HCT116 (cell line): ENCODE measurements around the gene CERK. TPM values are rescaled to one million over a fixed set of nuclear protein-coding genes. Genes with fewer than 3 reads are reported as not detected.

Experiments used
- ATAC-seq: fragments of 200-7000 bp; cut with Tn5 transposase; 2 replicates; pipeline ENCODE4 v1.9.1; 2020; ENCODE audit warnings: mild to moderate bottlenecking, moderate library complexity
- BruUV-seq: library from RNA; stranded (reverse); fragments of 400-500 nt; replicated peaks from 2 replicates; lab custom pipeline; 2021; lab: Mats Ljungman, UMichigan
- CTCF ChIA-PET: fragments of 300-600 bp; sonication (Branson Sonifier 250); formaldehyde crosslinking; loops from one replicate; lab custom pipeline; 2021; ENCODE audit warnings: antibody characterized with exemption; lab: Charles Lee
- POLR2A ChIA-PET: fragments of 300-600, 350-600 bp; sonication (Branson Sonifier 250); formaldehyde crosslinking; loops from one replicate; lab custom pipeline; 2021; ENCODE audit warnings: antibody characterized with exemption; lab: Charles Lee
- RAD21 ChIA-PET, 2 experiments: fragments of 300-600 bp; sonication (Branson Sonifier 250); formaldehyde crosslinking; loops; one replicate each; lab custom pipeline; 2023; ENCODE audit warnings: low total read pairs in 2 of 2; ENCODE audit not compliant: uncharacterized antibody in 2 of 2, unreplicated experiment in 2 of 2, low non-redundant PET in 1 of 2; lab: Charles Lee
- DNase-seq: peaks from one replicate; pipeline ENCODE4 v3.0.0-alpha.2; 2010; ENCODE audit warnings: low read depth, low spot score
- H2AFZ ChIP-seq: fragments of 200-600 bp; shearing (Covaris generic), sonication (generic); 2 replicates; pipeline ENCODE4 v1.6.1; 2017; ENCODE audit warnings: low read depth, mixed run types, mixed read lengths, antibody characterized with exemption, low read length; ENCODE audit not compliant: poor library complexity, severe bottlenecking
- H3K27ac ChIP-seq: 2 replicates; pipeline ENCODE4 v1.5.1; 2012; ENCODE audit warnings: low read depth, low read length
- H3K27me3 ChIP-seq: fragments of 200-600 bp; sonication (generic); 2 replicates; pipeline ENCODE4 v1.6.1; 2016; ENCODE audit warnings: mixed run types, low read length, mixed read lengths; ENCODE audit not compliant: insufficient read depth
- H3K36me3 ChIP-seq, 2 experiments: fragments of 200-500 bp in 1 of 2; fragments of 200-600 bp in 1 of 2; sonication (Bioruptor generic) in 1 of 2; sonication (generic) in 1 of 2; 2 replicates each; pipeline versions ENCODE4 v1.5.1 to v1.6.1; 2014 to 2016; ENCODE audit warnings: low read length in 2 of 2, inconsistent platforms in 1 of 2, mixed read lengths in 1 of 2, mixed run types in 1 of 2; ENCODE audit not compliant: insufficient read depth in 2 of 2, control insufficient read depth in 1 of 2
- H3K4me1 ChIP-seq, 2 experiments: fragments of 200-600 bp in 1 of 2; sonication (generic) in 1 of 2; 2 replicates each; pipeline versions ENCODE4 v1.5.1 to v1.6.1; 2012 to 2017; ENCODE audit warnings: low read length in 2 of 2, inconsistent platforms in 1 of 2, mild to moderate bottlenecking in 1 of 2, mixed read lengths in 1 of 2, mixed run types in 1 of 2, moderate library complexity in 1 of 2; ENCODE audit not compliant: insufficient read depth in 2 of 2, control insufficient read depth in 1 of 2
- H3K4me2 ChIP-seq: fragments of 200-600 bp; sonication (generic); 2 replicates; pipeline ENCODE4 v1.6.1; 2017; ENCODE audit warnings: mixed run types, low read length, mixed read lengths
- H3K4me3 ChIP-seq, 2 experiments: fragments of 200-600 bp in 1 of 2; sonication (generic) in 1 of 2; replicated peaks in 1 of 2; 2 replicates each; pipeline ENCODE4 v1.5.1; 2011 to 2016; ENCODE audit warnings: low read length in 2 of 2, control low read depth in 1 of 2, low read depth in 1 of 2, mild to moderate bottlenecking in 1 of 2, mixed read lengths in 1 of 2, mixed run types in 1 of 2
- H3K79me2 ChIP-seq: fragments of 200-600 bp; sonication (generic); 2 replicates; pipeline ENCODE4 v1.6.1; 2017; ENCODE audit warnings: mild to moderate bottlenecking, mixed run types, low read length, moderate library complexity, mixed read lengths; ENCODE audit not compliant: insufficient read depth
- H3K9ac ChIP-seq: fragments of 200-600 bp; sonication (generic); 2 replicates; pipeline ENCODE4 v1.6.1; 2016; ENCODE audit warnings: low read length, mixed read lengths
- H3K9me2 ChIP-seq: fragments of 200-600 bp; sonication (generic), shearing (Covaris generic); 2 replicates; pipeline ENCODE4 v1.6.1; 2017; ENCODE audit warnings: mixed run types, mild to moderate bottlenecking, moderate library complexity; ENCODE audit not compliant: insufficient read depth
- H3K9me3 ChIP-seq, 2 experiments: fragments of 200-500 bp in 1 of 2; fragments of 200-600 bp in 1 of 2; sonication (Bioruptor generic) in 1 of 2; sonication (generic) in 1 of 2; 2 replicates each; pipeline ENCODE4 v1.6.1; 2014 to 2017; ENCODE audit warnings: low read length in 2 of 2, mixed read lengths in 2 of 2, inconsistent platforms in 1 of 2, low read depth in 1 of 2, mild to moderate bottlenecking in 1 of 2, mixed run types in 1 of 2, moderate library complexity in 1 of 2; ENCODE audit not compliant: control insufficient read depth in 1 of 2, insufficient read depth in 1 of 2
- H4K20me1 ChIP-seq: fragments of 200-600 bp; sonication (generic), shearing (Covaris generic); 2 replicates; pipeline ENCODE4 v1.6.1; 2017; ENCODE audit warnings: mixed run types, mild to moderate bottlenecking, moderate library complexity; ENCODE audit not compliant: insufficient read depth
- ATF3 ChIP-seq: IDR thresholded peaks from 2 replicates; pipeline ENCODE4 v1.6.1; 2012
- CTCF ChIP-seq, 3 experiments: fragments of 200-600 bp in 1 of 3; sonication (generic) in 1 of 3; IDR thresholded peaks in 2 of 3; conservative IDR thresholded peaks in 1 of 3; 2 replicates each; pipeline ENCODE4 v1.5.1; 2012 to 2017; ENCODE audit warnings: low read depth in 2 of 3, low read length in 2 of 3, antibody characterized with exemption in 1 of 3, borderline replicate concordance in 1 of 3, control low read depth in 1 of 3, mild to moderate bottlenecking in 1 of 3, mixed read lengths in 1 of 3, mixed run types in 1 of 3, moderate library complexity in 1 of 3; ENCODE audit not compliant: insufficient read depth in 1 of 3
- EGR1 ChIP-seq: IDR thresholded peaks from 2 replicates; pipeline ENCODE4 v1.6.1; 2012; ENCODE audit warnings: low read depth
- ELF1 ChIP-seq: IDR thresholded peaks from 2 replicates; pipeline ENCODE4 v1.6.1; 2012; ENCODE audit warnings: low read depth, borderline replicate concordance
- EZH2 ChIP-seq: fragments of 200-600 bp; sonication (generic); IDR thresholded peaks from 2 replicates; pipeline ENCODE4 v1.6.1; 2017; ENCODE audit warnings: antibody characterized with exemption, mixed run types
- EZH2phosphoT487 ChIP-seq: fragments of 200-600 bp; IDR thresholded peaks from 2 replicates; pipeline ENCODE4 v1.6.1; 2018; ENCODE audit warnings: antibody characterized with exemption, borderline replicate concordance
- JUND ChIP-seq: IDR thresholded peaks from 2 replicates; pipeline ENCODE4 v1.6.1; 2012
- POLR2A ChIP-seq: IDR thresholded peaks from 2 replicates; pipeline ENCODE4 v1.7.0; 2011; ENCODE audit warnings: borderline replicate concordance; ENCODE audit not compliant: insufficient read depth, insufficient read length; ENCODE audit errors: extremely low read depth
- POLR2AphosphoS5 ChIP-seq: IDR thresholded peaks from 2 replicates; pipeline ENCODE4 v1.6.1; 2011; ENCODE audit warnings: mild to moderate bottlenecking, low read depth, low read length, moderate library complexity
- RAD21 ChIP-seq: IDR thresholded peaks from 2 replicates; pipeline ENCODE4 v1.6.1; 2012; ENCODE audit warnings: low read depth, mild to moderate bottlenecking
- SRF ChIP-seq: IDR thresholded peaks from 2 replicates; pipeline ENCODE4 v1.6.1; 2012; ENCODE audit warnings: low read depth
- ZFX ChIP-seq: fragments of 450-650 bp; IDR thresholded peaks from 2 replicates; pipeline ENCODE4 v1.6.1; 2017
- ZNF274 ChIP-seq: fragments of 200-500 bp; sonication (Bioruptor generic); IDR thresholded peaks from 2 replicates; pipeline ENCODE4 v1.6.1; 2014; ENCODE audit warnings: mild to moderate bottlenecking, low read depth, low read length, inconsistent platforms
- intact Hi-C: fragments of 100-400 bp; cut with micrococcal nuclease; formaldehyde crosslinking; loops from 2 replicates; pipeline ENCODE4 v1.10.0; 2022
- total RNA-seq: library from RNA; stranded (reverse); gene quantifications from one replicate; pipeline ENCODE4 v1.2.1, GENCODE V29; 2021; ENCODE audit not compliant: unreplicated experiment
- TF ChIP-seq, protein P1 (sequence below): IDR thresholded peaks from 2 replicates; pipeline ENCODE4 v1.6.1; 2012; ENCODE audit warnings: low read depth

CERK gene
- total RNA-seq, 1 experiment from 2014 or later = 35.0 TPM

GRCh38 chr22:46766611-46767010, 28.6 kb upstream of the CERK start:
- intact Hi-C loops = no loop called here
- no TSS peak for BruUV-seq
- Histone ChIP-seq H3K4me2 (no peak overlapping the region), H3K27ac (no peak overlapping the region), H3K9me3 (no peaks in the 10 kb centered on the region), H3K9ac (no peak overlapping the region), H4K20me1 (no peaks in the 10 kb centered on the region), H3K4me3 (no peak overlapping the region), H2AFZ (no peak overlapping the region), H3K9me2 (no peaks in the 10 kb centered on the region), H3K36me3 (no peaks in the 10 kb centered on the region; a peak in 1 of 4 replicates), H3K79me2 (peaks cover 71% of the 10 kb centered on the region), H3K4me1 (peaks cover 7 to 16% of the 10 kb centered on the region in 2 experiments), H3K27me3 (no peaks in the 10 kb centered on the region)
- DNase-seq = no peak
- ChIA-PET POLR2A (no interaction called here), CTCF (no interaction called here), RAD21 (no interaction called here)
- TF ChIP-seq JUND (no peak), POLR2AphosphoS5 (no peak), ATF3 (no peak), ZFX (no peak), ELF1 (no peak), EZH2phosphoT487 (no peak), EGR1 (no peak), EZH2 (no peak), CTCF (IDR thresholded peaks at IDR 0.05 in 2 of 3, conservative IDR thresholded peaks at IDR 0.05 in 1 of 3; ENCODE audit: borderline replicate concordance in 1 of 3, insufficient read depth in 1 of 3, low read depth in 2 of 3, low read length in 2 of 3) (no peak), POLR2A (no peak), SRF (no peak), ZNF274 (no peak), RAD21 (no peak)
- TF ChIP-seq, protein P1, sequence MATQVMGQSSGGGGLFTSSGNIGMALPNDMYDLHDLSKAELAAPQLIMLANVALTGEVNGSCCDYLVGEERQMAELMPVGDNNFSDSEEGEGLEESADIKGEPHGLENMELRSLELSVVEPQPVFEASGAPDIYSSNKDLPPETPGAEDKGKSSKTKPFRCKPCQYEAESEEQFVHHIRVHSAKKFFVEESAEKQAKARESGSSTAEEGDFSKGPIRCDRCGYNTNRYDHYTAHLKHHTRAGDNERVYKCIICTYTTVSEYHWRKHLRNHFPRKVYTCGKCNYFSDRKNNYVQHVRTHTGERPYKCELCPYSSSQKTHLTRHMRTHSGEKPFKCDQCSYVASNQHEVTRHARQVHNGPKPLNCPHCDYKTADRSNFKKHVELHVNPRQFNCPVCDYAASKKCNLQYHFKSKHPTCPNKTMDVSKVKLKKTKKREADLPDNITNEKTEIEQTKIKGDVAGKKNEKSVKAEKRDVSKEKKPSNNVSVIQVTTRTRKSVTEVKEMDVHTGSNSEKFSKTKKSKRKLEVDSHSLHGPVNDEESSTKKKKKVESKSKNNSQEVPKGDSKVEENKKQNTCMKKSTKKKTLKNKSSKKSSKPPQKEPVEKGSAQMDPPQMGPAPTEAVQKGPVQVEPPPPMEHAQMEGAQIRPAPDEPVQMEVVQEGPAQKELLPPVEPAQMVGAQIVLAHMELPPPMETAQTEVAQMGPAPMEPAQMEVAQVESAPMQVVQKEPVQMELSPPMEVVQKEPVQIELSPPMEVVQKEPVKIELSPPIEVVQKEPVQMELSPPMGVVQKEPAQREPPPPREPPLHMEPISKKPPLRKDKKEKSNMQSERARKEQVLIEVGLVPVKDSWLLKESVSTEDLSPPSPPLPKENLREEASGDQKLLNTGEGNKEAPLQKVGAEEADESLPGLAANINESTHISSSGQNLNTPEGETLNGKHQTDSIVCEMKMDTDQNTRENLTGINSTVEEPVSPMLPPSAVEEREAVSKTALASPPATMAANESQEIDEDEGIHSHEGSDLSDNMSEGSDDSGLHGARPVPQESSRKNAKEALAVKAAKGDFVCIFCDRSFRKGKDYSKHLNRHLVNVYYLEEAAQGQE = no peak
- no peak for ATAC-seq
